AG04450 (cell line): Measurements from ENCODE around the gene PAM16. TPM values are rescaled to one million over a fixed set of nuclear protein-coding genes. Genes with fewer than 3 reads are reported as not detected.
A peak's percentile ranks its signal among the peaks of the same experiment; 100 is the strongest.

Source experiments
- CTCF ChIA-PET: fragments of 300-600, 350-600 bp; formaldehyde crosslinking; extraction: SDS; loops from one replicate; lab custom pipeline; 2022; ENCODE audit warnings: antibody characterized with exemption, inconsistent platforms; lab: Charles Lee
- POLR2A ChIA-PET: fragments of 350-600 bp; formaldehyde crosslinking; extraction: SDS; loops from one replicate; lab custom pipeline; 2021; ENCODE audit warnings: antibody characterized with exemption, inconsistent platforms; lab: Yijun Ruan, JAX
- DNase-seq: peaks from one replicate; pipeline ENCODE4 v3.0.0-alpha.2; 2011; ENCODE audit warnings: low read depth, low spot score
- H3K27ac ChIP-seq: one replicate; pipeline ENCODE4 v1.5.1; 2012; ENCODE audit warnings: low read depth, low read length, control low read depth
- H3K27me3 ChIP-seq: one replicate; pipeline ENCODE4 v1.6.0; 2012; ENCODE audit warnings: low read length; ENCODE audit not compliant: control insufficient read depth, insufficient read depth
- H3K4me3 ChIP-seq: 2 replicates; pipeline ENCODE4 v1.5.1; 2011; ENCODE audit warnings: mild to moderate bottlenecking, low read depth, low read length, control low read depth
- H3K9me3 ChIP-seq: 2 replicates; pipeline ENCODE4 v1.5.1; 2012; ENCODE audit warnings: low read length; ENCODE audit not compliant: control insufficient read depth, insufficient read depth
- polyA plus RNA-seq: library from polyadenylated mRNA; depleted of rRNA; stranded (reverse); fragments of >200 nt; gene quantifications from 2 replicates; pipeline ENCODE4 v1.2.3, GENCODE V29; 2011
- TF ChIP-seq, protein P1 (sequence below): IDR thresholded peaks from 2 replicates; pipeline ENCODE4 v1.5.1; 2011; ENCODE audit warnings: low read depth, low read length, control low read depth, inconsistent platforms

Gene PAM16
- polyA plus RNA-seq, 1 experiment = 18.4 TPM

- CTCF ChIA-PET = interaction anchor here (2.5 to 2.6 kb wide), 2 partner anchors 24 to 133 kb away, joined by 8 to 15 read pairs; no protein-coding TSS in a partner anchor
Observed at GRCh38 chr16:4333308-4333638, 17.8 kb downstream of the PAM16 start.

DNA sequence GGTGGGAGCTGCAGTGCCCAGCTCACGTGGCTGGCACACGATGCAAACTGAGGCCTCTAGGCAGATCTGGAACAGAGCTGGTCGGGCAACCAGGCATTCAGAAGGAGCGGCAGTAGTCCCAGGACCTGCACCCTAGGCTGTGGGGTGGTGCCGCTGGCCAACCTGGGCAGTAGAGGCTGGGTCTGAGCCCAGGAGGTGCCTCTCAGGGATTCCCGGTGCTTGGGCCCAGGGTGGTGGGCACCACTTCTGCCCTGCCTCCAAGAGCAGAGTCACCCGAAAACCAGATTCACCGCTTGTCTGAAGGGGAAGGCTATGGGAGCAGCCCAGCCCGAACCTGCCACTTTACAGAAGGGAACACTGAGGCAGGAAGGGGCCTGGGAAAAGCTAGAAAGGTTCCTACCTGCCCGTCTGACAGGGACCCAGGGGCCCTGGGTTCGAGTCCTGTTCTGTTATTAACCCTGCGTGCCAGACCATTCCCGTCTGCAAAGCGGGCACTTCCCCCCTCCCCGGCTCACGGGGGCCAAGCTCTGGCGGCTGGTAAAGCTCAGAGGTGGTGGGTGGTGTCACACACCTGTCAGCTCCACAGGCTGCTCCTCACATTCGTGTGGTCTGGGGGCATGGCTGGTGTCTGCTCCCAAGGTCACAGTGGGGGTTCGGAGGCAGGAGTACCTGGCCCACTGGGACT is 18.4 kb downstream of the PAM16 start:
- Histone ChIP-seq H3K27ac (no peak overlapping the region), H3K9me3 (no peaks in the 10 kb centered on the region; the same call in 1 of the 2 replicates), H3K4me3 (no peak overlapping the region), H3K27me3 (no peaks in the 10 kb centered on the region)
- DNase-seq = no peak
- TF ChIP-seq, protein P1, sequence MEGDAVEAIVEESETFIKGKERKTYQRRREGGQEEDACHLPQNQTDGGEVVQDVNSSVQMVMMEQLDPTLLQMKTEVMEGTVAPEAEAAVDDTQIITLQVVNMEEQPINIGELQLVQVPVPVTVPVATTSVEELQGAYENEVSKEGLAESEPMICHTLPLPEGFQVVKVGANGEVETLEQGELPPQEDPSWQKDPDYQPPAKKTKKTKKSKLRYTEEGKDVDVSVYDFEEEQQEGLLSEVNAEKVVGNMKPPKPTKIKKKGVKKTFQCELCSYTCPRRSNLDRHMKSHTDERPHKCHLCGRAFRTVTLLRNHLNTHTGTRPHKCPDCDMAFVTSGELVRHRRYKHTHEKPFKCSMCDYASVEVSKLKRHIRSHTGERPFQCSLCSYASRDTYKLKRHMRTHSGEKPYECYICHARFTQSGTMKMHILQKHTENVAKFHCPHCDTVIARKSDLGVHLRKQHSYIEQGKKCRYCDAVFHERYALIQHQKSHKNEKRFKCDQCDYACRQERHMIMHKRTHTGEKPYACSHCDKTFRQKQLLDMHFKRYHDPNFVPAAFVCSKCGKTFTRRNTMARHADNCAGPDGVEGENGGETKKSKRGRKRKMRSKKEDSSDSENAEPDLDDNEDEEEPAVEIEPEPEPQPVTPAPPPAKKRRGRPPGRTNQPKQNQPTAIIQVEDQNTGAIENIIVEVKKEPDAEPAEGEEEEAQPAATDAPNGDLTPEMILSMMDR = no peak
- CTCF ChIA-PET = interaction anchor here (0.7 to 2.6 kb wide), 5 partner anchors 24 to 132 kb away, joined by 4 to 15 read pairs (median 8); no protein-coding TSS in a partner anchor
- POLR2A ChIA-PET = no interaction called here

More at GRCh38 chr16:4333308-4333638, 17.8 kb downstream of the PAM16 start:
- Histone ChIP-seq H3K27ac (no peak overlapping the region), H3K27me3 (no peaks in the 10 kb centered on the region), H3K9me3 (no peaks in the 10 kb centered on the region; the same call in 1 of the 2 replicates), H3K4me3 (no peak overlapping the region)
- no peak for DNase-seq
- TF ChIP-seq, protein P1 = no peak
- POLR2A ChIA-PET = no interaction called here

GRCh38 chr16:4332083-4332482 is 19.0 kb downstream of the PAM16 start:
- no peaks in the 10 kb centered on the region for H3K27me3 ChIP-seq
- no peaks in the 10 kb centered on the region; the same call in 1 of the 2 replicates for H3K9me3 ChIP-seq
- ChIA-PET POLR2A (no interaction called here), CTCF (interaction anchor here (0.7 to 2.7 kb wide), 7 partner anchors 7 to 131 kb away, joined by 3 to 21 read pairs (median 8); partner anchors contain the start of gene TFAP4)
- DNase-seq = no peak
- TF ChIP-seq, protein P1 = no peak
- no peak overlapping the region for H3K4me3 ChIP-seq
- H3K27ac ChIP-seq = no peak overlapping the region

DNA sequence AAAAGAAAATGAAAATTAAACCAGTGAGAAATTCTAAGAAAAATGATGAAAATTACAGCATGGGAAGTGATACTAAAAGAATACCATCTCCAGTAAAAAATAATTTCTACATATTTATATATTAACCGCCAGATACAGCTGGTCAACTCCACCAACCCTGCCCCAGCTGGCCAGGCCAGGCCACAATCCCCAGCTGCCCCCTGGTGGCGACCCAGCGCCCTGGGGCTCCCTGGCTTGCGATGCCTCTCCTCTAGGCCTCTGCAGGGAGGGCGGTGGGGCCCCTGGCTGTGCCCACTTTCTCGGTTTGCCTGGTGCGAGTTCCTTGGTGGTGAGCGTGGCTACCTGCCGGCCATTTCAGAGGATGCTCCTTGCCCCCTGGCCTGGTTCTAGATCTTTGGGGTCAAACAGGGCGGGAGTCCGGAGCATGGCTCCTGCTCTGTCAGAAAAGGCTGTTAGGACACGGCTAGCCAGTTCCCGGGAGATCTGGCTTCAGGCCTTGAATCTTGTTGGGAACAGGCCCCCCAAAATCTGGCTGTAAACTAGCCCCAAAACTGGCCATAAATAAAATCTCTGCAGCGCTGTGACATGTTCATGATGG is 20.7 kb downstream of the PAM16 start:
- Histone ChIP-seq H3K9me3 (no peaks in the 10 kb centered on the region; the same call in 1 of the 2 replicates), H3K27me3 (no peaks in the 10 kb centered on the region), H3K27ac (no peak overlapping the region), H3K4me3 (no peak overlapping the region)
- POLR2A ChIA-PET = interaction anchor here (0.6 to 2.6 kb wide), 3 partner anchors 40 to 77 kb away, joined by 3 to 10 read pairs (median 3); no protein-coding TSS in a partner anchor
- TF ChIP-seq, protein P1 = peak; percentile 98
- DNase-seq = no peak
- CTCF ChIA-PET = interaction anchor here (0.6 to 2.7 kb wide), 9 partner anchors 9 to 571 kb away, joined by 3 to 21 read pairs (median 5); no protein-coding TSS in a partner anchor
